Nephron (organoid): ENCODE measurements around the gene DYSF.

Experiments
- H3K27ac Mint-ChIP-seq, 3 experiments: 2 replicates each; pipeline ENCODE4 v1.8.0; 2020; ENCODE audit warnings: mixed read lengths in 3 of 3, mild to moderate bottlenecking in 2 of 3, moderate library complexity in 1 of 3
- H3K27me3 Mint-ChIP-seq: 2 replicates; pipeline ENCODE4 v1.8.0; 2021; ENCODE audit warnings: low read depth, mild to moderate bottlenecking, moderate library complexity, mixed read lengths
- H3K36me3 Mint-ChIP-seq: 2 replicates; pipeline ENCODE4 v1.8.0; 2020; ENCODE audit warnings: low read depth, mixed read lengths
- H3K4me1 Mint-ChIP-seq: 2 replicates; pipeline ENCODE4 v1.8.0; 2020; ENCODE audit warnings: mixed read lengths
- H3K4me3 Mint-ChIP-seq, 3 experiments: 2 replicates each; pipeline ENCODE4 v1.8.0; 2020; ENCODE audit warnings: mild to moderate bottlenecking in 3 of 3, mixed read lengths in 3 of 3, moderate library complexity in 2 of 3
- H3K9me3 Mint-ChIP-seq: 2 replicates; pipeline ENCODE4 v1.8.0; 2020; ENCODE audit warnings: mixed read lengths
- CTCF ChIP-seq, 3 experiments: fragments of 200-600 bp; sonication (generic); IDR thresholded peaks; one replicate each; pipeline ENCODE4 v1.5.0; 2021; ENCODE audit warnings: antibody characterized with exemption in 3 of 3; ENCODE audit not compliant: unreplicated experiment in 3 of 3

Gene DYSF

GRCh38 chr2:71513096-71513495 is 59.7 kb downstream of the DYSF start:
- Mint-ChIP-seq H3K4me1 (no peaks in the 10 kb centered on the region), H3K27ac (no peak overlapping the region), H3K27me3 (peaks cover 13% of the 10 kb centered on the region), H3K9me3 (no peaks in the 10 kb centered on the region), H3K4me3 (no peak overlapping the region), H3K36me3 (no peaks in the 10 kb centered on the region)
- no peak for TF ChIP-seq CTCF (IDR thresholded peaks at IDR 0.05; ENCODE audit: unreplicated experiment in 3 of 3)

GRCh38 chr2:71513721-71514120 is 60.4 kb downstream of the DYSF start:
- Mint-ChIP-seq H3K27ac (no peak overlapping the region), H3K36me3 (no peaks in the 10 kb centered on the region), H3K27me3 (peaks cover 13% of the 10 kb centered on the region), H3K4me3 (no peak overlapping the region), H3K9me3 (no peaks in the 10 kb centered on the region), H3K4me1 (no peaks in the 10 kb centered on the region)
- TF ChIP-seq CTCF (IDR thresholded peaks at IDR 0.05; ENCODE audit: unreplicated experiment in 3 of 3) = no peak

- Mint-ChIP-seq H3K27ac (no peak overlapping the region), H3K9me3 (no peaks in the 10 kb centered on the region)
These were observed 63.0 kb downstream of the DYSF start for GRCh38 chr2:71516253-71516888.

GRCh38 chr2:71517851-71518250 is 64.5 kb downstream of the DYSF start:
- TF ChIP-seq CTCF (IDR thresholded peaks at IDR 0.05; ENCODE audit: unreplicated experiment in 3 of 3) = no peak
- H3K4me1 Mint-ChIP-seq = no peaks in the 10 kb centered on the region
- H3K27ac Mint-ChIP-seq = no peak overlapping the region
- peaks cover 2% of the 10 kb centered on the region for H3K9me3 Mint-ChIP-seq
- no peaks in the 10 kb centered on the region for H3K36me3 Mint-ChIP-seq
- peaks cover 6% of the 10 kb centered on the region for H3K27me3 Mint-ChIP-seq
- no peak overlapping the region for H3K4me3 Mint-ChIP-seq

More at GRCh38 chr2:71516253-71516888, 63.0 kb downstream of the DYSF start:
- peaks cover 9% of the 10 kb centered on the region for H3K27me3 Mint-ChIP-seq
- H3K4me3 Mint-ChIP-seq = no peak overlapping the region
- no peak for TF ChIP-seq CTCF (IDR thresholded peaks at IDR 0.05; ENCODE audit: unreplicated experiment in 3 of 3)
- no peaks in the 10 kb centered on the region for H3K4me1 Mint-ChIP-seq
- H3K36me3 Mint-ChIP-seq = no peaks in the 10 kb centered on the region

- TF ChIP-seq CTCF (IDR thresholded peaks at IDR 0.05; ENCODE audit: unreplicated experiment in 3 of 3) = no peak
- peaks cover 2% of the 10 kb centered on the region for H3K9me3 Mint-ChIP-seq
- H3K27me3 Mint-ChIP-seq = peaks cover 10% of the 10 kb centered on the region
- H3K4me3 Mint-ChIP-seq = no peak overlapping the region
- H3K4me1 Mint-ChIP-seq = no peaks in the 10 kb centered on the region
- no peak overlapping the region for H3K27ac Mint-ChIP-seq
- H3K36me3 Mint-ChIP-seq = no peaks in the 10 kb centered on the region
These were observed 68.1 kb downstream of the DYSF start for GRCh38 chr2:71521436-71521950.

- Mint-ChIP-seq H3K27ac (no peak overlapping the region), H3K4me3 (no peak overlapping the region), H3K9me3 (peaks cover 2% of the 10 kb centered on the region), H3K36me3 (no peaks in the 10 kb centered on the region), H3K4me1 (no peaks in the 10 kb centered on the region), H3K27me3 (peaks cover 19% of the 10 kb centered on the region)
- no peak for TF ChIP-seq CTCF (IDR thresholded peaks at IDR 0.05; ENCODE audit: unreplicated experiment in 3 of 3)
These were observed 71.1 kb downstream of the DYSF start for GRCh38 chr2:71524476-71524875.
